ENCODE data around the gene PSME1.

PSME1 gene

GRCh38 chr14:24171422-24172260 lies 35.6 kb downstream of the PSME1 start, which contains the start of gene REC8:
Gene REC8 (plus strand): TSS chr14:24172080. CDS start chr14:24172553, 473 bp downstream.
- Histone ChIP-seq H3K79me2 (ENCODE audit: insufficient read depth, low read length) (no peaks in the 10 kb centered on the region), H2AFZ (ENCODE audit: low read depth, low read length) (no peak within 1 kb of the TSS), H3K27ac (ENCODE audit: low read length) (no peak within 1 kb of the TSS), H3K4me1 (ENCODE audit: insufficient read depth, low read length) (no peaks in the 10 kb centered on the region), H3K27me3 (ENCODE audit: insufficient read depth, low read length, poor library complexity) (no peaks in the 10 kb centered on the region), H3K36me3 (ENCODE audit: insufficient read depth, low read length) (no peaks in the 10 kb centered on the region), H3K9ac (ENCODE audit: low read depth, low read length) (no peak within 1 kb of the TSS), H3K9me3 (ENCODE audit: insufficient read depth, low read length, severe bottlenecking) (no peaks in the 10 kb centered on the region), H3K4me3 (ENCODE audit: low read depth in 1 of 2, low read length in 2 of 2) (no peak within 1 kb of the TSS), H4K20me1 (ENCODE audit: insufficient read depth, low read length) (no peaks in the 10 kb centered on the region), H3K4me2 (ENCODE audit: insufficient read depth, low read length) (no peak within 1 kb of the TSS)
- ATAC-seq (ENCODE audit: insufficient read depth, low read depth) (no peak), DNase-seq (no peak)
- TF ChIP-seq CTCF (IDR thresholded peaks at IDR 0.05; ENCODE audit: borderline replicate concordance, extremely low read depth, low read length, poor library complexity, severe bottlenecking) (no peak), EZH2 (IDR thresholded peaks at IDR 0.05; ENCODE audit: borderline replicate concordance, low read depth, low read length, severe bottlenecking) (no peak)

- ATAC-seq (ENCODE audit: insufficient read depth, low read depth) (no peak), DNase-seq (no peak)
- H3K4me2 ChIP-seq (ENCODE audit: insufficient read depth, low read length), result no peak overlapping the region
- no peaks in the 10 kb centered on the region for H3K4me1 ChIP-seq (ENCODE audit: insufficient read depth, low read length)
- H2AFZ ChIP-seq (ENCODE audit: low read depth, low read length), result no peak overlapping the region
- no peak overlapping the region for H3K4me3 ChIP-seq (ENCODE audit: low read depth in 1 of 2, low read length in 2 of 2)
- no peaks in the 10 kb centered on the region for H3K79me2 ChIP-seq (ENCODE audit: insufficient read depth, low read length)
- no peak overlapping the region for H3K9ac ChIP-seq (ENCODE audit: low read depth, low read length)
- H4K20me1 ChIP-seq (ENCODE audit: insufficient read depth, low read length), result no peaks in the 10 kb centered on the region
- TF ChIP-seq CTCF (IDR thresholded peaks at IDR 0.05; ENCODE audit: borderline replicate concordance, extremely low read depth, low read length, poor library complexity, severe bottlenecking) (no peak), EZH2 (IDR thresholded peaks at IDR 0.05; ENCODE audit: borderline replicate concordance, low read depth, low read length, severe bottlenecking) (no peak)
- H3K27ac ChIP-seq (ENCODE audit: low read length), result no peak overlapping the region
- H3K27me3 ChIP-seq (ENCODE audit: insufficient read depth, low read length, poor library complexity), result no peaks in the 10 kb centered on the region
- no peaks in the 10 kb centered on the region for H3K9me3 ChIP-seq (ENCODE audit: insufficient read depth, low read length, severe bottlenecking)
- H3K36me3 ChIP-seq (ENCODE audit: insufficient read depth, low read length), result no peaks in the 10 kb centered on the region
Measured at GRCh38 chr14:24172261-24172860, 36.4 kb downstream of the PSME1 start.

- TF ChIP-seq EZH2 (IDR thresholded peaks at IDR 0.05; ENCODE audit: borderline replicate concordance, low read depth, low read length, severe bottlenecking) (no peak), CTCF (IDR thresholded peaks at IDR 0.05; ENCODE audit: borderline replicate concordance, extremely low read depth, low read length, poor library complexity, severe bottlenecking) (no peak)
- Histone ChIP-seq H3K36me3 (ENCODE audit: insufficient read depth, low read length) (no peaks in the 10 kb centered on the region), H3K4me1 (ENCODE audit: insufficient read depth, low read length) (no peaks in the 10 kb centered on the region), H3K79me2 (ENCODE audit: insufficient read depth, low read length) (no peaks in the 10 kb centered on the region), H4K20me1 (ENCODE audit: insufficient read depth, low read length) (no peaks in the 10 kb centered on the region), H3K27ac (ENCODE audit: low read length) (no peak overlapping the region), H3K9ac (ENCODE audit: low read depth, low read length) (no peak overlapping the region), H2AFZ (ENCODE audit: low read depth, low read length) (no peak overlapping the region), H3K4me2 (ENCODE audit: insufficient read depth, low read length) (no peak overlapping the region), H3K4me3 (ENCODE audit: low read depth in 1 of 2, low read length in 2 of 2) (no peak overlapping the region), H3K9me3 (ENCODE audit: insufficient read depth, low read length, severe bottlenecking) (no peaks in the 10 kb centered on the region), H3K27me3 (ENCODE audit: insufficient read depth, low read length, poor library complexity) (no peaks in the 10 kb centered on the region)
- DNase-seq (peak; percentile 25), ATAC-seq (ENCODE audit: insufficient read depth, low read depth) (peak; percentile 23; the same call in 2 of the 3 replicates)
Measured at GRCh38 chr14:24172871-24173281, 36.9 kb downstream of the PSME1 start.
